ENCODE results near the gene MTERF2.

GRCh38 chr12:107019546-107019945, 32.6 kb upstream of the MTERF2 start:
- TF ChIP-seq EZH2 (IDR thresholded peaks at IDR 0.05) (no peak), CTCF (IDR thresholded peaks at IDR 0.05) (no peak)

Measured in neural progenitor cell (in vitro differentiated cells).